AG10803 (cell line): ENCODE results near the gene STX17.
A peak's percentile ranks its signal among the peaks of the same experiment; 100 is the strongest.

Experiments used
- DNase-seq: peaks from one replicate; pipeline ENCODE4 v3.0.0; 2010; ENCODE audit warnings: low read depth
- H3K4me3 ChIP-seq: 2 replicates; pipeline ENCODE4 v1.5.1; 2011; ENCODE audit warnings: mild to moderate bottlenecking, low read length, control low read depth
- CTCF ChIP-seq: conservative IDR thresholded peaks from 2 replicates; pipeline ENCODE4 v1.5.1; 2011; ENCODE audit warnings: mild to moderate bottlenecking, low read length, control low read depth, inconsistent platforms

STX17 gene

GRCh38 chr9:99867536-99867935, 38.9 kb upstream of the STX17 start:
- H3K4me3 ChIP-seq, result no peak overlapping the region
- DNase-seq, result peak; percentile 38
- no peak for TF ChIP-seq CTCF

GRCh38 chr9:99867968-99868367, 38.5 kb upstream of the STX17 start:
- DNase-seq, result no peak
- no peak for TF ChIP-seq CTCF
- no peak overlapping the region for H3K4me3 ChIP-seq

GRCh38 chr9:99868845-99869244, 37.6 kb upstream of the STX17 start:
- no peak for TF ChIP-seq CTCF
- no peak overlapping the region for H3K4me3 ChIP-seq
- no peak for DNase-seq

- DNase-seq, result peak; percentile 47
- no peak for TF ChIP-seq CTCF
- H3K4me3 ChIP-seq, result no peak overlapping the region
These were observed 36.3 kb upstream of the STX17 start for GRCh38 chr9:99870126-99870525.

GRCh38 chr9:99873531-99873930, 32.9 kb upstream of the STX17 start:
- no peak overlapping the region for H3K4me3 ChIP-seq
- no peak for TF ChIP-seq CTCF
- DNase-seq, result peak; percentile 47

GRCh38 chr9:99873943-99874584, 32.4 kb upstream of the STX17 start:
- H3K4me3 ChIP-seq, result no peak overlapping the region
- TF ChIP-seq CTCF, result no peak
- DNase-seq, result no peak

GRCh38 chr9:99876190-99876589, 30.3 kb upstream of the STX17 start:
- H3K4me3 ChIP-seq, result no peak overlapping the region
- no peak for TF ChIP-seq CTCF
- DNase-seq, result no peak
